Keratinocyte (primary cell): ENCODE measurements around the gene B3GNT3. TPM values are rescaled to one million over a fixed set of nuclear protein-coding genes. Genes with fewer than 3 reads are reported as not detected.

ENCODE experiments used
- DNase-seq: peaks from one replicate; pipeline ENCODE4 v3.0.0-alpha.2; 2011; ENCODE audit warnings: low read depth, missing footprints, low spot score
- FAIRE-seq: peaks from 2 replicates; lab custom pipeline; 2011; peaks lifted over from hg19 to GRCh38; lab: Jason Lieb, UNC
- H2AFZ ChIP-seq: 2 replicates; pipeline ENCODE4 v1.6.0; 2012; ENCODE audit warnings: low read length, control low read depth, inconsistent platforms; ENCODE audit not compliant: control insufficient read depth
- H3K27ac ChIP-seq: 2 replicates; pipeline ENCODE4 v1.5.1; 2011; ENCODE audit warnings: low read length; ENCODE audit not compliant: control insufficient read depth, insufficient read depth
- H3K27me3 ChIP-seq: 3 replicates; pipeline ENCODE4 v1.6.0; 2011; ENCODE audit warnings: low read length; ENCODE audit not compliant: control insufficient read depth, insufficient read depth; ENCODE audit errors: extremely low read depth
- H3K36me3 ChIP-seq, 2 experiments: 2 replicates in 1 of 2; 3 replicates in 1 of 2; pipeline ENCODE4 v1.5.1; 2011; ENCODE audit warnings: low read length in 2 of 2, mild to moderate bottlenecking in 1 of 2; ENCODE audit not compliant: control insufficient read depth in 2 of 2, insufficient read depth in 2 of 2; ENCODE audit errors: extremely low read depth in 1 of 2
- H3K4me1 ChIP-seq: 3 replicates; pipeline ENCODE4 v1.5.1; 2011; ENCODE audit warnings: low read length; ENCODE audit not compliant: control insufficient read depth, insufficient read depth; ENCODE audit errors: extremely low read depth
- H3K4me2 ChIP-seq: 3 replicates; pipeline ENCODE4 v1.6.0; 2011; ENCODE audit warnings: low read depth, low read length; ENCODE audit not compliant: control insufficient read depth, insufficient read depth; ENCODE audit errors: extremely low read depth
- H3K4me3 ChIP-seq, 3 experiments: fragments of 200-600 bp in 1 of 3; sonication (generic) in 1 of 3; 2 replicates in 2 of 3; 3 replicates in 1 of 3; pipeline ENCODE4 v1.5.1; 2011 to 2016; ENCODE audit warnings: low read length in 3 of 3, mild to moderate bottlenecking in 3 of 3, control low read depth in 2 of 3, inconsistent platforms in 1 of 3, low read depth in 1 of 3, mixed read lengths in 1 of 3, mixed run types in 1 of 3, moderate library complexity in 1 of 3; ENCODE audit not compliant: control insufficient read depth in 2 of 3, insufficient read depth in 2 of 3; ENCODE audit errors: extremely low read depth in 1 of 3
- H3K79me2 ChIP-seq: 2 replicates; pipeline ENCODE4 v1.6.0; 2012; ENCODE audit warnings: low read length; ENCODE audit not compliant: control insufficient read depth, insufficient read depth
- H3K9ac ChIP-seq: 3 replicates; pipeline ENCODE4 v1.6.0; 2011; ENCODE audit warnings: low read length; ENCODE audit not compliant: control insufficient read depth, insufficient read depth; ENCODE audit errors: extremely low read depth
- H3K9me1 ChIP-seq: 3 replicates; pipeline ENCODE4 v1.6.0; 2011; ENCODE audit warnings: low read length; ENCODE audit not compliant: control insufficient read depth, insufficient read depth; ENCODE audit errors: extremely low read depth
- H3K9me3 ChIP-seq: 2 replicates; pipeline ENCODE4 v1.5.1; 2012; ENCODE audit warnings: low read depth, low read length; ENCODE audit not compliant: control insufficient read depth
- H4K20me1 ChIP-seq: 3 replicates; pipeline ENCODE4 v1.6.0; 2011; ENCODE audit warnings: low read length; ENCODE audit not compliant: control insufficient read depth, insufficient read depth; ENCODE audit errors: extremely low read depth
- EZH2 ChIP-seq: IDR thresholded peaks from one replicate; pipeline ENCODE4 v1.6.1; 2012; ENCODE audit warnings: inconsistent platforms, mild to moderate bottlenecking, low read length, moderate library complexity
- dilution Hi-C: fragments of 300-500 bp; cut with MboI; formaldehyde crosslinking; loops from one replicate; pipeline ENCODE4 v1.7.0; 2020; ENCODE audit warnings: low sequenced_read_pairs; ENCODE audit not compliant: extremely low pct_ligation_motif_present
- polyA plus RNA-seq, 5 experiments: library from polyadenylated mRNA; depleted of rRNA in 3 of 5; stranded (reverse) in 3 of 5; stranded (forward) in 1 of 5; unstranded in 1 of 5; fragments of >200 nt; gene quantifications; 1 replicate in 1 of 5; 2 replicates in 3 of 5; 3 replicates in 1 of 5; pipeline versions ENCODE4 v1.2.1 to v1.2.3, GENCODE V29; 2011 to 2012; ENCODE audit warnings: missing spikeins in 2 of 5, low read depth in 1 of 5, low replicate concordance in 1 of 5
- TF ChIP-seq, protein P1 (sequence below), 3 experiments: IDR thresholded peaks in 1 of 3; conservative IDR thresholded peaks in 1 of 3; optimal IDR thresholded peaks in 1 of 3; 2 replicates in 2 of 3; 3 replicates in 1 of 3; pipeline versions ENCODE3 to v1.5.1; 2011; ENCODE audit warnings: low read length in 3 of 3, mild to moderate bottlenecking in 3 of 3, moderate library complexity in 2 of 3, control low read depth in 1 of 3, inconsistent platforms in 1 of 3; ENCODE audit not compliant: insufficient read depth in 2 of 3; ENCODE audit errors: extremely low read depth in 1 of 3

B3GNT3 gene
- polyA plus RNA-seq, 1 donor (not counting 4 experiments of a cell fraction or from before 2014, with no cell fraction given): 4.4 TPM

DNA sequence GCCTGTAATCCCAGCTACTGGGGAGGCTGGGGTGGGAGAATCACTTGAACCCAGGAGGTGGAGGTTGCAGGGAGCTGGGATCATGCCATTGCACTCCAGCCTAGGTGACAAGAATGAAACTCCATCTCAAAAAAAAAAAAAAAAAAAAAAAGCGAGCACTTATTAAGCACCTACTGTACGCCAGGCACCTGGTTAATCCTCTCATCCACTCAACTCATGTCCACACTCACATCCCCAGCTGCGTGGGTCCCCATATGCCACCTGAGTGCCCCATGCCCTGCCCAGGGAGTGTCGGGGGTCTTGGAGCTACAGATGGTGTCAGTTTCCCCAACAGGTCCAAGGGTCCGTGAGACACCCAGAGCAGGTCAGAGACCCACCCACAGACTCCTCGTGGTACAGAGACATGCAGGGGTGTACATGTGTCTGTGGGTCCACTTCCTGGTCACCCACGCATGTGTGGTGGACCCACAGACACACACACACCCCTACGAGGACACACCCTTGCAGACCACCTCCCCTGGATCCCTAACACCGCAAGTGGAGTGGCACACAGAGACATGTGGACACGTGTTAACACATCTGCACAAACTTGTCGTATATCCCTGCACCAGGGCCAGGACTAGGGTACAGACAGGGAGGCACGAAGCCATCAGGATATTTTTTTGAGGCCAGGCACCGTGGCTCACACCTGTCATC, 22.9 kb downstream of the B3GNT3 start:
- H3K9me1 ChIP-seq: no peaks in the 10 kb centered on the region
- H3K4me3 ChIP-seq: no peak overlapping the region
- H3K9ac ChIP-seq: no peak overlapping the region
- H3K27me3 ChIP-seq: no peaks in the 10 kb centered on the region
- FAIRE-seq (no peak), DNase-seq (no peak)
- H2AFZ ChIP-seq: no peak overlapping the region
- no peaks in the 10 kb centered on the region for H3K79me2 ChIP-seq
- H3K27ac ChIP-seq: no peak overlapping the region
- TF ChIP-seq EZH2: no peak
- TF ChIP-seq, protein P1, sequence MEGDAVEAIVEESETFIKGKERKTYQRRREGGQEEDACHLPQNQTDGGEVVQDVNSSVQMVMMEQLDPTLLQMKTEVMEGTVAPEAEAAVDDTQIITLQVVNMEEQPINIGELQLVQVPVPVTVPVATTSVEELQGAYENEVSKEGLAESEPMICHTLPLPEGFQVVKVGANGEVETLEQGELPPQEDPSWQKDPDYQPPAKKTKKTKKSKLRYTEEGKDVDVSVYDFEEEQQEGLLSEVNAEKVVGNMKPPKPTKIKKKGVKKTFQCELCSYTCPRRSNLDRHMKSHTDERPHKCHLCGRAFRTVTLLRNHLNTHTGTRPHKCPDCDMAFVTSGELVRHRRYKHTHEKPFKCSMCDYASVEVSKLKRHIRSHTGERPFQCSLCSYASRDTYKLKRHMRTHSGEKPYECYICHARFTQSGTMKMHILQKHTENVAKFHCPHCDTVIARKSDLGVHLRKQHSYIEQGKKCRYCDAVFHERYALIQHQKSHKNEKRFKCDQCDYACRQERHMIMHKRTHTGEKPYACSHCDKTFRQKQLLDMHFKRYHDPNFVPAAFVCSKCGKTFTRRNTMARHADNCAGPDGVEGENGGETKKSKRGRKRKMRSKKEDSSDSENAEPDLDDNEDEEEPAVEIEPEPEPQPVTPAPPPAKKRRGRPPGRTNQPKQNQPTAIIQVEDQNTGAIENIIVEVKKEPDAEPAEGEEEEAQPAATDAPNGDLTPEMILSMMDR (optimal IDR thresholded peaks at IDR 0.05 in 1 of 3, IDR thresholded peaks at IDR 0.05 in 1 of 3, conservative IDR thresholded peaks at IDR 0.05 in 1 of 3; ENCODE audit: extremely low read depth in 1 of 3, insufficient read depth in 2 of 3, low read length in 3 of 3): no peak
- H3K4me2 ChIP-seq: no peak overlapping the region
- no peaks in the 10 kb centered on the region for H3K9me3 ChIP-seq
- dilution Hi-C loops: no loop called here
- no peaks in the 10 kb centered on the region for H3K4me1 ChIP-seq
- H3K36me3 ChIP-seq: no peaks in the 10 kb centered on the region
- H4K20me1 ChIP-seq: no peaks in the 10 kb centered on the region

DNA sequence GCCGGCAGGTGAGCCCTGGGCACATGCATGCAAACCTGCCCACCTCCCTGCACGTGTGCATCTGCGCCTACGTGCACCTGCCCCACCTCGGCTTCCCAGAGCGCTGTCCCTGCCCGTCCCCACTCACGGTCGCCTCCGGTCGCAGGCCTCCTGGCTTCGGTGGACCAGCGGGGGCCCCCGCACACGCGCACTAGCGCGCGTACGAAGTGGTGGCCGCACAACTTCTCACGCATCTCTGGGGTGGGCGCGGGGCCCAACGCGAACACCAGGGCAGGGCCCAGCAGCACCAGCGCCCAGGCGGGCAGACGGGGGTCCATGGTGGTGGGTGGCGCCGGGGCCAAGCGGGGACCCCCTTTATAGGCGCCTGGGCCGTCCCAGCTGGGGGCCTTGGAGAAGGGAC, 26.3 kb downstream of the B3GNT3 start, which contains the start of gene INSL3:
Gene INSL3 (minus strand): TSS at position 330 of the 400 bp plus-strand sequence. CDS start 13 bp downstream, at position 317.
- Histone ChIP-seq H3K4me1 (no peaks in the 10 kb centered on the region), H2AFZ (no peak within 1 kb of the TSS), H3K4me2 (no peak within 1 kb of the TSS), H3K9ac (no peak within 1 kb of the TSS), H3K4me3 (no peak within 1 kb of the TSS), H3K9me3 (no peaks in the 10 kb centered on the region), H3K9me1 (no peaks in the 10 kb centered on the region), H3K27ac (no peak within 1 kb of the TSS), H3K79me2 (no peaks in the 10 kb centered on the region), H4K20me1 (no peaks in the 10 kb centered on the region), H3K27me3 (no peaks in the 10 kb centered on the region), H3K36me3 (no peaks in the 10 kb centered on the region)
- FAIRE-seq: no peak
- dilution Hi-C loops: no loop called here
- TF ChIP-seq, protein P1 (optimal IDR thresholded peaks at IDR 0.05 in 1 of 3, IDR thresholded peaks at IDR 0.05 in 1 of 3, conservative IDR thresholded peaks at IDR 0.05 in 1 of 3; ENCODE audit: extremely low read depth in 1 of 3, insufficient read depth in 2 of 3, low read length in 3 of 3): no peak
- no peak for TF ChIP-seq EZH2
- no peak for DNase-seq
